GM23338 (cell line): ENCODE data around the gene H1-8. TPM values are rescaled to one million over a fixed set of nuclear protein-coding genes. Genes with fewer than 3 reads are reported as not detected.

Experiments
- ATAC-seq: fragments of 200-7000 bp; cut with Tn5 transposase; 3 replicates; pipeline ENCODE4 v1.9.1; 2020
- DNase-seq: peaks from one replicate; pipeline ENCODE4 v3.0.0-alpha.2; 2015; ENCODE audit warnings: low spot score
- H2AFZ ChIP-seq: fragments of 200-600 bp; sonication (generic); 2 replicates; pipeline ENCODE4 v1.8.0; 2016; ENCODE audit warnings: antibody characterized with exemption, mild to moderate bottlenecking, moderate library complexity
- H3F3A ChIP-seq: fragments of 200-600 bp; sonication (generic); replicated peaks from 2 replicates; pipeline ENCODE4 v1.8.0; 2017; ENCODE audit warnings: antibody characterized with exemption, mixed run types, low read depth
- H3K27ac ChIP-seq: fragments of 200-600 bp; sonication (generic); 2 replicates; pipeline ENCODE4 v1.6.1; 2016; ENCODE audit warnings: low read depth
- H3K27me3 ChIP-seq: fragments of 200-600 bp; sonication (generic); 2 replicates; pipeline ENCODE4 v1.8.0; 2016; ENCODE audit warnings: mild to moderate bottlenecking, mixed run types, moderate library complexity; ENCODE audit not compliant: insufficient read depth
- H3K36me3 ChIP-seq: fragments of 200-600 bp; sonication (generic); 2 replicates; pipeline ENCODE4 v1.8.0; 2016; ENCODE audit warnings: mild to moderate bottlenecking; ENCODE audit not compliant: insufficient read depth
- H3K4me1 ChIP-seq: fragments of 200-600 bp; sonication (generic); 2 replicates; pipeline ENCODE4 v1.8.0; 2016; ENCODE audit warnings: mild to moderate bottlenecking, moderate library complexity; ENCODE audit not compliant: insufficient read depth
- H3K4me2 ChIP-seq: fragments of 200-600 bp; sonication (generic); 2 replicates; pipeline ENCODE4 v1.7.1; 2017; ENCODE audit warnings: mixed run types
- H3K4me3 ChIP-seq: fragments of 200-600 bp; sonication (generic); 2 replicates; pipeline ENCODE4 v1.6.1; 2016; ENCODE audit warnings: mixed run types
- H3K79me2 ChIP-seq: fragments of 200-600 bp; sonication (generic); replicated peaks from 2 replicates; pipeline ENCODE4 v1.8.0; 2017; ENCODE audit warnings: mild to moderate bottlenecking; ENCODE audit not compliant: insufficient read depth
- H3K9me2 ChIP-seq: fragments of 200-600 bp; sonication (generic); 2 replicates; pipeline ENCODE4 v1.8.0; 2017; ENCODE audit not compliant: insufficient read depth
- H4K20me1 ChIP-seq: fragments of 200-600 bp; sonication (generic); replicated peaks from 2 replicates; pipeline ENCODE4 v1.8.0; 2017; ENCODE audit warnings: mild to moderate bottlenecking; ENCODE audit not compliant: insufficient read depth
- H3K27ac Mint-ChIP-seq: 2 replicates; pipeline ENCODE4 v1.8.0; 2020; ENCODE audit warnings: inconsistent platforms, mild to moderate bottlenecking, moderate library complexity, mixed read lengths
- H3K27me3 Mint-ChIP-seq: 3 replicates; pipeline ENCODE4 v1.8.0; 2022; ENCODE audit warnings: low read depth, mild to moderate bottlenecking, moderate library complexity, mixed read lengths, inconsistent platforms; ENCODE audit not compliant: insufficient read depth, poor library complexity
- H3K36me3 Mint-ChIP-seq: 3 replicates; pipeline ENCODE4 v1.8.0; 2021; ENCODE audit warnings: low read depth, mild to moderate bottlenecking, inconsistent platforms, moderate library complexity, mixed read lengths
- H3K4me1 Mint-ChIP-seq: 3 replicates; pipeline ENCODE4 v1.8.0; 2020; ENCODE audit warnings: mild to moderate bottlenecking, inconsistent platforms, mixed read lengths
- H3K4me3 Mint-ChIP-seq: 3 replicates; pipeline ENCODE4 v1.8.0; 2021; ENCODE audit warnings: moderate library complexity, mild to moderate bottlenecking, inconsistent platforms, mixed read lengths
- H3K9me3 Mint-ChIP-seq: 3 replicates; pipeline ENCODE4 v1.8.0; 2020; ENCODE audit warnings: moderate library complexity, mild to moderate bottlenecking, inconsistent platforms, mixed read lengths
- CREB1 ChIP-seq: fragments of 250-450 bp; sonication (Bioruptor Pico); IDR thresholded peaks from 2 replicates; pipeline ENCODE4 v1.5.0; 2020; ENCODE audit warnings: low read depth, mild to moderate bottlenecking, moderate library complexity
- CTCF ChIP-seq, 2 experiments: fragments of 200-600 bp in 1 of 2; sonication (generic) in 1 of 2; conservative IDR thresholded peaks; 2 replicates each; pipeline versions ENCODE4 v1.5.1 to v1.6.1; 2016 to 2017; ENCODE audit warnings: antibody characterized with exemption in 2 of 2, low read depth in 2 of 2, mild to moderate bottlenecking in 2 of 2, moderate library complexity in 1 of 2
- ETS1 ChIP-seq: IDR thresholded peaks from 2 replicates; pipeline ENCODE4 v1.6.1; 2016; ENCODE audit warnings: antibody characterized with exemption
- EZH2 ChIP-seq: fragments of 200-600 bp; sonication (generic); IDR thresholded peaks from one replicate; pipeline ENCODE4 v1.8.0; 2017; ENCODE audit warnings: antibody characterized with exemption, mild to moderate bottlenecking, low read depth; ENCODE audit not compliant: unreplicated experiment
- EZH2phosphoT487 ChIP-seq: fragments of 200-600 bp; sonication (generic); IDR thresholded peaks from one replicate; pipeline ENCODE4 v1.8.1; 2018; ENCODE audit warnings: antibody characterized with exemption; ENCODE audit not compliant: unreplicated experiment
- JUNB ChIP-seq: IDR thresholded peaks from one replicate; pipeline ENCODE4 v1.6.1; 2016; ENCODE audit warnings: antibody characterized with exemption; ENCODE audit not compliant: unreplicated experiment
- NANOG ChIP-seq: IDR thresholded peaks from 2 replicates; pipeline ENCODE4 v1.6.1; 2016; ENCODE audit warnings: antibody characterized with exemption, borderline replicate concordance
- POLR2AphosphoS5 ChIP-seq: IDR thresholded peaks from 2 replicates; pipeline ENCODE4 v1.6.1; 2016; ENCODE audit warnings: antibody characterized with exemption, low read depth
- REST ChIP-seq: IDR thresholded peaks from one replicate; pipeline ENCODE4 v1.6.1; 2018; ENCODE audit warnings: antibody characterized with exemption; ENCODE audit not compliant: unreplicated experiment
- STAT1 ChIP-seq: IDR thresholded peaks from one replicate; pipeline ENCODE4 v1.6.1; 2016; ENCODE audit warnings: antibody characterized with exemption; ENCODE audit not compliant: unreplicated experiment
- ZNF114 ChIP-seq: fragments of 250-450 bp; sonication (Bioruptor Pico); IDR thresholded peaks from 2 replicates; pipeline ENCODE4 v1.5.0; 2020; ENCODE audit warnings: mild to moderate bottlenecking, moderate library complexity
- ZNF331 ChIP-seq: fragments of 250-450 bp; sonication (Bioruptor Pico); IDR thresholded peaks from 2 replicates; pipeline ENCODE4 v1.5.0; 2020; ENCODE audit warnings: low read depth, mild to moderate bottlenecking, moderate library complexity
- ZNF462 ChIP-seq: fragments of 250-450 bp; sonication (Bioruptor Pico); IDR thresholded peaks from 2 replicates; pipeline ENCODE4 v1.5.0; 2020; ENCODE audit warnings: mild to moderate bottlenecking, moderate library complexity
- polyA plus RNA-seq: library from polyadenylated mRNA; unstranded; fragments of >200 nt; fragmentation: Nextera tagmentation; extraction: Ambion mirVana; gene quantifications from 2 replicates; pipeline ENCODE4 v1.2.1, GENCODE V29; 2016
- total RNA-seq: library from RNA; depleted of rRNA; stranded (reverse); fragments of >200 nt; shearing (Covaris generic); gene quantifications from 2 replicates; pipeline ENCODE4 v1.2.3, GENCODE V29; 2014

The H1-8 gene
- total and polyA plus RNA-seq, 2 experiments from 2014 or later: not detected

GRCh38 chr3:129518581-129518980, 24.4 kb upstream of the H1-8 start:
- TF ChIP-seq ZNF114 (CRISPR knock-in tag): no peak
- no peak for TF ChIP-seq POLR2AphosphoS5
- TF ChIP-seq EZH2: no peak
- TF ChIP-seq EZH2phosphoT487: no peak
- TF ChIP-seq REST: no peak
- TF ChIP-seq NANOG: no peak
- TF ChIP-seq CTCF (conservative IDR thresholded peaks at IDR 0.05; ENCODE audit: low read depth in 2 of 2): no peak
- no peak for TF ChIP-seq STAT1
- TF ChIP-seq CREB1: no peak
- TF ChIP-seq ETS1: no peak
- TF ChIP-seq JUNB: no peak
- no peak for TF ChIP-seq ZNF462
- TF ChIP-seq ZNF331 (CRISPR knock-in tag): no peak
- no peak for ATAC-seq
- no peaks in the 10 kb centered on the region for H3F3A ChIP-seq
- H2AFZ ChIP-seq: no peak overlapping the region
- H3K36me3 ChIP-seq: no peaks in the 10 kb centered on the region
- H3K27ac ChIP-seq: no peak overlapping the region
- H4K20me1 ChIP-seq: no peaks in the 10 kb centered on the region
- no peaks in the 10 kb centered on the region for H3K79me2 ChIP-seq
- DNase-seq: no peak
- peaks cover 9% of the 10 kb centered on the region for H3K4me1 Mint-ChIP-seq
- H3K4me3 Mint-ChIP-seq: no peak overlapping the region
- H3K4me1 ChIP-seq: no peaks in the 10 kb centered on the region
- no peak overlapping the region for H3K27ac Mint-ChIP-seq
- no peak overlapping the region for H3K4me2 ChIP-seq
- H3K9me3 Mint-ChIP-seq: no peaks in the 10 kb centered on the region; the same call in 2 of the 3 replicates
- H3K4me3 ChIP-seq: no peak overlapping the region
- peaks cover 15% of the 10 kb centered on the region for H3K36me3 Mint-ChIP-seq
- H3K27me3 Mint-ChIP-seq: peaks cover 11% of the 10 kb centered on the region
- H3K27me3 ChIP-seq: no peaks in the 10 kb centered on the region
- no peaks in the 10 kb centered on the region for H3K9me2 ChIP-seq
